Osteocyte (in vitro differentiated cells): ENCODE measurements around the gene MED23. TPM values are rescaled to one million over a fixed set of nuclear protein-coding genes. Genes with fewer than 3 reads are reported as not detected.

ENCODE experiments used
- DNase-seq: peaks from one replicate; pipeline ENCODE4 v3.0.0; 2021; ENCODE audit warnings: mixed read lengths; ENCODE audit not compliant: unreplicated experiment; ENCODE audit errors: extremely low spot score
- H3K27ac Mint-ChIP-seq: one replicate; pipeline ENCODE4 v1.8.0; 2021; ENCODE audit warnings: mild to moderate bottlenecking, mixed read lengths; ENCODE audit not compliant: unreplicated experiment
- H3K27me3 Mint-ChIP-seq: one replicate; pipeline ENCODE4 v1.8.0; 2021; ENCODE audit warnings: mixed read lengths; ENCODE audit not compliant: unreplicated experiment
- H3K36me3 Mint-ChIP-seq: one replicate; pipeline ENCODE4 v1.8.0; 2021; ENCODE audit warnings: mixed read lengths; ENCODE audit not compliant: unreplicated experiment
- H3K4me1 Mint-ChIP-seq: one replicate; pipeline ENCODE4 v1.8.0; 2021; ENCODE audit warnings: mixed read lengths; ENCODE audit not compliant: unreplicated experiment
- H3K4me3 Mint-ChIP-seq: one replicate; pipeline ENCODE4 v1.8.0; 2021; ENCODE audit warnings: mild to moderate bottlenecking, moderate library complexity, mixed read lengths; ENCODE audit not compliant: unreplicated experiment
- H3K9me3 Mint-ChIP-seq: one replicate; pipeline ENCODE4 v1.8.0; 2021; ENCODE audit warnings: mixed read lengths; ENCODE audit not compliant: unreplicated experiment
- CTCF ChIP-seq: fragments of 200-600 bp; sonication (generic); IDR thresholded peaks from 2 replicates; pipeline ENCODE4 v1.5.0; 2021; ENCODE audit warnings: antibody characterized with exemption, mild to moderate bottlenecking, moderate library complexity
- total RNA-seq: library from RNA; stranded (reverse); gene quantifications from 2 replicates; pipeline ENCODE4 v1.2.1, GENCODE V29; 2021

MED23 gene
- total RNA-seq, 1 donor from 2014 or later: 33.3 TPM

GRCh38 chr6:131645846-131646245, 17.8 kb upstream of the MED23 start:
- no peak for DNase-seq
- no peaks in the 10 kb centered on the region for H3K9me3 Mint-ChIP-seq
- TF ChIP-seq CTCF: no peak
- H3K4me1 Mint-ChIP-seq: no peaks in the 10 kb centered on the region
- H3K27me3 Mint-ChIP-seq: peaks cover 20% of the 10 kb centered on the region
- H3K4me3 Mint-ChIP-seq: no peak overlapping the region
- no peak overlapping the region for H3K27ac Mint-ChIP-seq
- no peaks in the 10 kb centered on the region for H3K36me3 Mint-ChIP-seq

DNA sequence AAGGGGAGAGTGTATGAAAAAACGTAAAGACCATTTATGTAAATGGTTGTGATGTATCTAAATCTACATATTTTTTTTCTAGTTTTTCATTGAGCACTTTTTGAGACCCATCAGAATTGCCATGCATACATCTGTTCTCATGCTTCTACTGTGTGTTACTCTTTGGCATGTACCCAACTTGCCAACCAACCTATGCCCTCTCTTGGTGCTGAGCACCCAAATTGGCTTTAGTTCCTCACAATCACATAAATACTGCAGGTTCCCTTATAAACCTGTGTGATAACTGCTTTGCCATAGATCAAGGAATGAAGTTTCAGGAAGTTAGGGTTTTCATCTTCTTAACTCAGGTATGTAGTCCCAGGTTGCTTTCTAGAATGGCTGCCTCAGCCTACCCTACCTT, 16.9 kb upstream of the MED23 start:
- H3K4me1 Mint-ChIP-seq: no peaks in the 10 kb centered on the region

DNA sequence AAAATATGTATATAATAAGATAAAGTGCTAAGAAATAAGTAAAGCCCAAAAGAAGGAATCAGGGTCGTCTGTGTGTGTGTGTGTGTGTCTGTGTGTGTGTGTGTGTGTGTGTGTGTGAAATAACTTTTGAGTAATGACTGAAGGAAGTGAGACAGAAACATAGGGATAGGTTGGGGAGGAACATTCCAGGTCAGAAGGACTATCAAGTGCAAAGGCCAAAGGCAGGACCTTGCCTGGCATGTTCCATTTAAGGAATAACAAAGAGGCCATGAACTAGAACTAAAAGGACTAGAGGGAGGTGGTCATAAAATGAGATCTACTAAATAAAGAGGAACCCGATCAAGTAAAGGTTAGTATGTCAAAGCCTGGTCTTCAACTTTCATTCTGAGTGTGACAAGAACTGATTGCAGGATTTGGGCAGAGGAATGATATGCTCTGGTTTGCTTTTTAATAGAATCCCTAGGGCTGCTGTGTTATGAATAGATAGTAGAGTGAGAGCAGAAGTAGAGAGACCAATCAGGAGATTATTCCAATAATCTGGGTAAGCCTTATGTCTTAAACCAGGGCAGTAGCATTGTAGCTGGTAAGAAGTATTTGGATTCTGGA, 15.9 kb upstream of the MED23 start:
- H3K9me3 Mint-ChIP-seq: no peaks in the 10 kb centered on the region
- H3K27ac Mint-ChIP-seq: no peak overlapping the region
- no peak for TF ChIP-seq CTCF
- no peaks in the 10 kb centered on the region for H3K4me1 Mint-ChIP-seq
- H3K36me3 Mint-ChIP-seq: no peaks in the 10 kb centered on the region
- no peak overlapping the region for H3K4me3 Mint-ChIP-seq
- H3K27me3 Mint-ChIP-seq: peaks cover 13% of the 10 kb centered on the region
- no peak for DNase-seq

More for the DNA sequence above, 16.9 kb upstream of the MED23 start:
- Mint-ChIP-seq H3K4me3 (no peak overlapping the region), H3K36me3 (no peaks in the 10 kb centered on the region), H3K27me3 (peaks cover 19% of the 10 kb centered on the region), H3K27ac (no peak overlapping the region), H3K9me3 (no peaks in the 10 kb centered on the region)
- TF ChIP-seq CTCF: no peak
- no peak for DNase-seq

DNA sequence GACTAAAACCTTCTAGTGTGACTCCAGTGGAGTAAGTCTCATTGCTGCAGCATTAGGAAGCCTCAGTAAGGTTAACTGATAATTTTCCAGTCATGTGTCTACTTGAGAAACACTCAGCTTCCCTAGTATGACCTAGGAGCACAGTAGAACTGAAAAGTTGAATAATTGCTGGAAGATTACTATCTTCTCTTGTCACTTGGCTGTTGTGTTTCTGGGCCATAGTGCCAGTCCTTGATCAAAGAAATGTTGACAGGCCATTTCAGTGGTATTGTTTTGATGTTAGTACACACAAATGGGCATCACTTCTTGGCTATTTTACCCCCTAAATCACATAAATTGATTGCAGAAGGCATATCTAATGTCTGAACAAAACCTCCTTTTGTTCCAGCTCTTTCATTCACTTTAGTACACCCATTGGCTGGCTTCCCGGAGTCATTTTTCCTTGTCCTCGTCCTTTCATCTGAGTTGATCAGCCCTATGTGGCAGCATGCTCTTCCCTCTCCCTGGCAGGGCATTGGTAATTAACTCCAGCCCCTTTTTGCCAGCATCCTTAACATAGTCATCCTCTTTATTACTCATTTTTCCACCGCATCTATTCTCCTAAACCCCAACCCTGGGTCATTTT, 15.1 kb upstream of the MED23 start:
- Mint-ChIP-seq H3K27ac (no peak overlapping the region), H3K9me3 (no peaks in the 10 kb centered on the region), H3K4me3 (no peak overlapping the region), H3K4me1 (peaks cover under 1% of the 10 kb centered on the region), H3K36me3 (no peaks in the 10 kb centered on the region), H3K27me3 (peaks cover 13% of the 10 kb centered on the region)
- no peak for DNase-seq
- no peak for TF ChIP-seq CTCF

DNA sequence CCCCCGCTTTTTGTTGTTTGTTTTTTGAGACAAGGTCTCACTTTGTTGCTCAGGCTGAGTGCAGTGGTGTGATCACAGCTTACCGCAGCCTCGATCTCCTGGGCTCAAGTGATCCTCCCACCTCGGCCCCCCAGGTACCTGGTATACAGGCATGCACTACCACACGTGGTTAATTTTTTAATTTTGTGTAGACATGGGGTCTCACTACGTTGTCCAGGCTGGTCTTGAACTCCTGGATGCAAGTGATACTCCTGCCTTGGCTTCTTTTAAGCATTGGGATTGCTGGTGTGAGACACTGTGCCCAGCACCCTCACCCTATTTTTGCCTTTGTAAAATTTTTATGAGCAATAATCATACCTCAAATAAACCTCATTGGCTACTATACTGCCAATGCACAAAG, 14.5 kb upstream of the MED23 start:
- no peak for DNase-seq
- H3K27me3 Mint-ChIP-seq: peaks cover 11% of the 10 kb centered on the region
- no peak overlapping the region for H3K27ac Mint-ChIP-seq
- no peak overlapping the region for H3K4me3 Mint-ChIP-seq
- TF ChIP-seq CTCF: no peak
- H3K36me3 Mint-ChIP-seq: no peaks in the 10 kb centered on the region
- no peaks in the 10 kb centered on the region for H3K9me3 Mint-ChIP-seq
- peaks cover 3% of the 10 kb centered on the region for H3K4me1 Mint-ChIP-seq
